B cell (primary cell): ENCODE results near the gene ARRB2. TPM values are rescaled to one million over a fixed set of nuclear protein-coding genes. Genes with fewer than 3 reads are reported as not detected.

ENCODE experiments used
- ATAC-seq: fragments of 200-7000 bp; cut with Tn5 transposase; one replicate; pipeline ENCODE4 v1.10.0; 2021; ENCODE audit warnings: low read depth, mild to moderate bottlenecking, moderate number of reproducible peaks, moderate library complexity
- CTCF ChIA-PET: fragments of 350-600 bp; sonication (Branson Sonifier 250); formaldehyde crosslinking; loops from one replicate; lab custom pipeline; 2021; ENCODE audit warnings: antibody characterized with exemption, inconsistent platforms; lab: Charles Lee
- POLR2A ChIA-PET: fragments of 350-600 bp; sonication (Branson Sonifier 250); formaldehyde crosslinking; loops from one replicate; lab custom pipeline; 2021; ENCODE audit warnings: antibody characterized with exemption; lab: Charles Lee
- DNase-seq: peaks from one replicate; pipeline ENCODE4 v3.0.0; 2013
- H2AFZ ChIP-seq: 2 replicates; pipeline ENCODE4 v1.6.1; 2012; ENCODE audit warnings: mild to moderate bottlenecking, low read depth, low read length; ENCODE audit not compliant: insufficient read depth, poor library complexity, severe bottlenecking
- H3K27ac ChIP-seq, 2 donors: 1 replicate in 1 of 2; 2 replicates in 1 of 2; pipeline ENCODE4 v1.5.1; 2012 to 2013; ENCODE audit warnings: low read length in 2 of 2, mild to moderate bottlenecking in 2 of 2, moderate library complexity in 1 of 2
- H3K27me3 ChIP-seq, 4 experiments: fragments of 200-600 bp in 1 of 4; sonication (generic) in 1 of 4; replicated peaks in 1 of 4; 1 replicate in 2 of 4; 2 replicates in 2 of 4; pipeline versions ENCODE4 v1.6.1 to v1.7.0; 2013 to 2016; ENCODE audit warnings: low read length in 3 of 4, mild to moderate bottlenecking in 2 of 4, mixed read lengths in 1 of 4, moderate library complexity in 1 of 4; ENCODE audit not compliant: insufficient read depth in 4 of 4, control insufficient read depth in 3 of 4; ENCODE audit errors: control extremely low read depth in 1 of 4
- H3K36me3 ChIP-seq, 2 experiments: replicated peaks in 1 of 2; 1 replicate in 1 of 2; 2 replicates in 1 of 2; pipeline versions ENCODE4 v1.6.1 to v1.7.1; 2013; ENCODE audit warnings: low read length in 1 of 2; ENCODE audit not compliant: insufficient read depth in 2 of 2, control insufficient read depth in 1 of 2; ENCODE audit errors: control extremely low read depth in 1 of 2, extremely low read depth in 1 of 2
- H3K4me1 ChIP-seq, 2 donors: fragments of 200-600 bp in 1 of 2; sonication (generic) in 1 of 2; 1 replicate in 1 of 2; 2 replicates in 1 of 2; pipeline versions ENCODE4 v1.5.1 to v1.6.1; 2013 to 2017; ENCODE audit warnings: low read length in 2 of 2; ENCODE audit not compliant: control insufficient read depth in 2 of 2, insufficient read depth in 2 of 2
- H3K4me2 ChIP-seq: replicated peaks from 2 replicates; pipeline ENCODE3; 2012; ENCODE audit warnings: mild to moderate bottlenecking, low read depth, low read length; ENCODE audit not compliant: poor library complexity, severe bottlenecking
- H3K4me3 ChIP-seq, 5 experiments: fragments of 200-600 bp in 1 of 5; sonication (generic) in 1 of 5; 1 replicate in 3 of 5; 2 replicates in 2 of 5; pipeline versions ENCODE4 v1.5.1 to v1.7.0; 2011 to 2016; ENCODE audit warnings: low read length in 4 of 5, mild to moderate bottlenecking in 4 of 5, low read depth in 2 of 5, control low read depth in 1 of 5, moderate library complexity in 1 of 5; ENCODE audit not compliant: insufficient read depth in 1 of 5; ENCODE audit errors: control extremely low read depth in 1 of 5, extremely low read depth in 1 of 5
- H3K79me2 ChIP-seq: fragments of 200-600 bp; sonication (generic); one replicate; pipeline ENCODE4 v1.6.0; 2016; ENCODE audit warnings: low read length; ENCODE audit not compliant: control insufficient read depth, insufficient read depth
- H3K9ac ChIP-seq: fragments of 200-600 bp; sonication (generic); 2 replicates; pipeline ENCODE4 v1.6.1; 2017; ENCODE audit warnings: mild to moderate bottlenecking, low read length, moderate library complexity
- H3K9me3 ChIP-seq, 3 donors: one replicate each; pipeline versions ENCODE4 v1.6.1 to v1.7.1; 2013; ENCODE audit warnings: low read length in 2 of 3; ENCODE audit not compliant: control insufficient read depth in 2 of 3, insufficient read depth in 1 of 3; ENCODE audit errors: control extremely low read depth in 1 of 3
- H4K20me1 ChIP-seq: 2 replicates; pipeline ENCODE4 v1.6.0; 2012; ENCODE audit warnings: mild to moderate bottlenecking, low read length; ENCODE audit not compliant: insufficient read depth, control insufficient read depth, poor library complexity, severe bottlenecking
- H3K27ac Mint-ChIP-seq: one replicate; pipeline ENCODE4 v1.8.0; 2021; ENCODE audit warnings: mixed read lengths
- H3K27me3 Mint-ChIP-seq: one replicate; pipeline ENCODE4 v1.8.0; 2021; ENCODE audit warnings: mixed read lengths
- H3K4me1 Mint-ChIP-seq: one replicate; pipeline ENCODE4 v1.8.0; 2021; ENCODE audit warnings: mixed read lengths
- H3K4me3 Mint-ChIP-seq: one replicate; pipeline ENCODE4 v1.8.0; 2021; ENCODE audit warnings: mixed read lengths
- H3K9me3 Mint-ChIP-seq: one replicate; pipeline ENCODE4 v1.8.0; 2022; ENCODE audit warnings: mixed read lengths; ENCODE audit not compliant: insufficient read depth
- CTCF ChIP-seq: fragments of 200-600 bp; IDR thresholded peaks from one replicate; pipeline ENCODE4 v1.8.0; 2022; ENCODE audit warnings: antibody characterized with exemption, mild to moderate bottlenecking
- EZH2 ChIP-seq: IDR thresholded peaks from 2 replicates; pipeline ENCODE4 v1.6.1; 2012; ENCODE audit warnings: borderline replicate concordance, low read depth, mild to moderate bottlenecking, moderate library complexity, low read length; ENCODE audit not compliant: insufficient read depth, poor library complexity, severe bottlenecking
- WGBS: methylation state at CpG from one replicate; pipeline ENCODE4 v1.1.5; 2013; ENCODE audit warnings: missing lambda C conversion rate; ENCODE audit not compliant: insufficient coverage; 5-methylcytosine and 5-hydroxymethylcytosine counted together
- intact Hi-C: fragments of 100-400 bp; cut with micrococcal nuclease; formaldehyde crosslinking; loops from one replicate; pipeline ENCODE4 v1.10.0; 2022
- polyA plus RNA-seq: library from polyadenylated mRNA; depleted of rRNA; stranded (reverse); fragments of >200 nt; gene quantifications from 2 replicates; pipeline ENCODE4 v1.2.3, GENCODE V29; 2012
- total RNA-seq, 2 donors: library from RNA; stranded (reverse); fragments of 120-200 nt in 1 of 2; gene quantifications; 1 replicate in 1 of 2; 2 replicates in 1 of 2; pipeline versions ENCODE4 v1.2.3 to v1.2.4, GENCODE V29; 2013 to 2022

Gene ARRB2
- total and polyA plus RNA-seq, 2 donors (not counting 1 experiment from before 2014, with no cell fraction given) = 111 to 164 TPM

GRCh38 chr17:4722678-4723240 lies 12.3 kb downstream of the ARRB2 start:
- no peak for TF ChIP-seq CTCF
- TF ChIP-seq EZH2 = no peak
- no peak overlapping the region for H3K4me3 ChIP-seq
- no peak overlapping the region for H3K27ac ChIP-seq
- no peak for ATAC-seq
- H3K27me3 ChIP-seq = no peaks in the 10 kb centered on the region
- DNase-seq = no peak
- ChIA-PET CTCF (interaction anchor here (1.0 kb wide), 2 partner anchors 9 to 158 kb away, joined by 3 read pairs; partner anchors contain the start of gene MED11), POLR2A (no interaction called here)
- H4K20me1 ChIP-seq = no peaks in the 10 kb centered on the region
- no peaks in the 10 kb centered on the region for H3K27me3 Mint-ChIP-seq
- no peak overlapping the region for H3K9ac ChIP-seq
- H3K9me3 ChIP-seq = no peaks in the 10 kb centered on the region
- no peaks in the 10 kb centered on the region for H3K9me3 Mint-ChIP-seq
- H3K27ac Mint-ChIP-seq = no peak overlapping the region
- H3K4me1 Mint-ChIP-seq = peaks cover 11% of the 10 kb centered on the region
- H3K4me3 Mint-ChIP-seq = no peak overlapping the region
- 75% methylated on average over 12 of the region's 16 CpGs for WGBS
- no peak overlapping the region for H2AFZ ChIP-seq
- intact Hi-C loops = no loop called here
- H3K36me3 ChIP-seq = peaks cover 0 to 33% of the 10 kb centered on the region in 2 experiments
- no peak overlapping the region for H3K4me2 ChIP-seq
- no peaks in the 10 kb centered on the region for H3K79me2 ChIP-seq
- peaks cover 6 to 14% of the 10 kb centered on the region in 2 donors for H3K4me1 ChIP-seq

- 100% methylated on average over 5 of the region's 5 CpGs for WGBS
- Histone ChIP-seq H3K9me3 (no peaks in the 10 kb centered on the region), H3K79me2 (no peaks in the 10 kb centered on the region), H4K20me1 (no peaks in the 10 kb centered on the region), H3K4me2 (no peak overlapping the region), H3K27ac (no peak overlapping the region), H3K27me3 (no peaks in the 10 kb centered on the region), H3K4me1 (peaks cover 6 to 14% of the 10 kb centered on the region in 2 donors), H3K4me3 (no peak overlapping the region), H3K9ac (no peak overlapping the region), H2AFZ (no peak overlapping the region), H3K36me3 (peaks cover 0 to 14% of the 10 kb centered on the region in 2 experiments)
- DNase-seq = no peak
- ChIA-PET POLR2A (interaction anchor here (0.7 kb wide), 1 partner anchor 158 kb away, joined by 5 read pairs; no protein-coding TSS in a partner anchor), CTCF (interaction anchor here (1.7 kb wide), 1 partner anchor 11 kb away, joined by 3 read pairs; no protein-coding TSS in a partner anchor)
- no peak for ATAC-seq
- H3K9me3 Mint-ChIP-seq = no peaks in the 10 kb centered on the region
- peaks cover 11% of the 10 kb centered on the region for H3K4me1 Mint-ChIP-seq
- no peaks in the 10 kb centered on the region for H3K27me3 Mint-ChIP-seq
- TF ChIP-seq CTCF (no peak), EZH2 (no peak)
- no peak overlapping the region for H3K4me3 Mint-ChIP-seq
- intact Hi-C loops = no loop called here
- H3K27ac Mint-ChIP-seq = peak overlapping the region; percentile 28
These were observed 14.2 kb downstream of the ARRB2 start for GRCh38 chr17:4724650-4725049.
